HCT116 (cell line): ENCODE data around the gene FBXO47. TPM values are rescaled to one million over a fixed set of nuclear protein-coding genes. Genes with fewer than 3 reads are reported as not detected.
"Not testable (repeated sequence)": the region's sequence is repeated elsewhere in the genome, so short reads cannot be mapped to it uniquely, and the experiment has no call there.

Source experiments
- ATAC-seq: fragments of 200-7000 bp; cut with Tn5 transposase; 2 replicates; pipeline ENCODE4 v1.9.1; 2020; ENCODE audit warnings: mild to moderate bottlenecking, moderate library complexity
- BruUV-seq: library from RNA; stranded (reverse); fragments of 400-500 nt; replicated peaks from 2 replicates; lab custom pipeline; 2021; lab: Mats Ljungman, UMichigan
- CTCF ChIA-PET: fragments of 300-600 bp; sonication (Branson Sonifier 250); formaldehyde crosslinking; loops from one replicate; lab custom pipeline; 2021; ENCODE audit warnings: antibody characterized with exemption; lab: Charles Lee
- POLR2A ChIA-PET: fragments of 300-600, 350-600 bp; sonication (Branson Sonifier 250); formaldehyde crosslinking; loops from one replicate; lab custom pipeline; 2021; ENCODE audit warnings: antibody characterized with exemption; lab: Charles Lee
- RAD21 ChIA-PET, 2 experiments: fragments of 300-600 bp; sonication (Branson Sonifier 250); formaldehyde crosslinking; loops; one replicate each; lab custom pipeline; 2023; ENCODE audit warnings: low total read pairs in 2 of 2; ENCODE audit not compliant: uncharacterized antibody in 2 of 2, unreplicated experiment in 2 of 2, low non-redundant PET in 1 of 2; lab: Charles Lee
- DNase-seq: peaks from one replicate; pipeline ENCODE4 v3.0.0-alpha.2; 2010; ENCODE audit warnings: low read depth, low spot score
- H2AFZ ChIP-seq: fragments of 200-600 bp; shearing (Covaris generic), sonication (generic); 2 replicates; pipeline ENCODE4 v1.6.1; 2017; ENCODE audit warnings: low read depth, mixed run types, mixed read lengths, antibody characterized with exemption, low read length; ENCODE audit not compliant: poor library complexity, severe bottlenecking
- H3K27ac ChIP-seq: 2 replicates; pipeline ENCODE4 v1.5.1; 2012; ENCODE audit warnings: low read depth, low read length
- H3K27me3 ChIP-seq: fragments of 200-600 bp; sonication (generic); 2 replicates; pipeline ENCODE4 v1.6.1; 2016; ENCODE audit warnings: mixed run types, low read length, mixed read lengths; ENCODE audit not compliant: insufficient read depth
- H3K36me3 ChIP-seq, 2 experiments: fragments of 200-500 bp in 1 of 2; fragments of 200-600 bp in 1 of 2; sonication (Bioruptor generic) in 1 of 2; sonication (generic) in 1 of 2; 2 replicates each; pipeline versions ENCODE4 v1.5.1 to v1.6.1; 2014 to 2016; ENCODE audit warnings: low read length in 2 of 2, inconsistent platforms in 1 of 2, mixed read lengths in 1 of 2, mixed run types in 1 of 2; ENCODE audit not compliant: insufficient read depth in 2 of 2, control insufficient read depth in 1 of 2
- H3K4me1 ChIP-seq, 2 experiments: fragments of 200-600 bp in 1 of 2; sonication (generic) in 1 of 2; 2 replicates each; pipeline versions ENCODE4 v1.5.1 to v1.6.1; 2012 to 2017; ENCODE audit warnings: low read length in 2 of 2, inconsistent platforms in 1 of 2, mild to moderate bottlenecking in 1 of 2, mixed read lengths in 1 of 2, mixed run types in 1 of 2, moderate library complexity in 1 of 2; ENCODE audit not compliant: insufficient read depth in 2 of 2, control insufficient read depth in 1 of 2
- H3K4me2 ChIP-seq: fragments of 200-600 bp; sonication (generic); 2 replicates; pipeline ENCODE4 v1.6.1; 2017; ENCODE audit warnings: mixed run types, low read length, mixed read lengths
- H3K4me3 ChIP-seq, 2 experiments: fragments of 200-600 bp in 1 of 2; sonication (generic) in 1 of 2; replicated peaks in 1 of 2; 2 replicates each; pipeline ENCODE4 v1.5.1; 2011 to 2016; ENCODE audit warnings: low read length in 2 of 2, control low read depth in 1 of 2, low read depth in 1 of 2, mild to moderate bottlenecking in 1 of 2, mixed read lengths in 1 of 2, mixed run types in 1 of 2
- H3K79me2 ChIP-seq: fragments of 200-600 bp; sonication (generic); 2 replicates; pipeline ENCODE4 v1.6.1; 2017; ENCODE audit warnings: mild to moderate bottlenecking, mixed run types, low read length, moderate library complexity, mixed read lengths; ENCODE audit not compliant: insufficient read depth
- H3K9ac ChIP-seq: fragments of 200-600 bp; sonication (generic); 2 replicates; pipeline ENCODE4 v1.6.1; 2016; ENCODE audit warnings: low read length, mixed read lengths
- H3K9me2 ChIP-seq: fragments of 200-600 bp; sonication (generic), shearing (Covaris generic); 2 replicates; pipeline ENCODE4 v1.6.1; 2017; ENCODE audit warnings: mixed run types, mild to moderate bottlenecking, moderate library complexity; ENCODE audit not compliant: insufficient read depth
- H3K9me3 ChIP-seq, 2 experiments: fragments of 200-500 bp in 1 of 2; fragments of 200-600 bp in 1 of 2; sonication (Bioruptor generic) in 1 of 2; sonication (generic) in 1 of 2; 2 replicates each; pipeline ENCODE4 v1.6.1; 2014 to 2017; ENCODE audit warnings: low read length in 2 of 2, mixed read lengths in 2 of 2, inconsistent platforms in 1 of 2, low read depth in 1 of 2, mild to moderate bottlenecking in 1 of 2, mixed run types in 1 of 2, moderate library complexity in 1 of 2; ENCODE audit not compliant: control insufficient read depth in 1 of 2, insufficient read depth in 1 of 2
- H4K20me1 ChIP-seq: fragments of 200-600 bp; sonication (generic), shearing (Covaris generic); 2 replicates; pipeline ENCODE4 v1.6.1; 2017; ENCODE audit warnings: mixed run types, mild to moderate bottlenecking, moderate library complexity; ENCODE audit not compliant: insufficient read depth
- EZH2 ChIP-seq: fragments of 200-600 bp; sonication (generic); IDR thresholded peaks from 2 replicates; pipeline ENCODE4 v1.6.1; 2017; ENCODE audit warnings: antibody characterized with exemption, mixed run types
- POLR2AphosphoS5 ChIP-seq: IDR thresholded peaks from 2 replicates; pipeline ENCODE4 v1.6.1; 2011; ENCODE audit warnings: mild to moderate bottlenecking, low read depth, low read length, moderate library complexity
- intact Hi-C: fragments of 100-400 bp; cut with micrococcal nuclease; formaldehyde crosslinking; loops from 2 replicates; pipeline ENCODE4 v1.10.0; 2022
- total RNA-seq: library from RNA; stranded (reverse); gene quantifications from one replicate; pipeline ENCODE4 v1.2.1, GENCODE V29; 2021; ENCODE audit not compliant: unreplicated experiment
- TF ChIP-seq, protein P1 (sequence below): IDR thresholded peaks from 2 replicates; pipeline ENCODE4 v1.6.1; 2012; ENCODE audit warnings: low read depth
- TF ChIP-seq, protein P2 (sequence below): IDR thresholded peaks from 2 replicates; pipeline ENCODE4 v1.6.1; 2011; ENCODE audit warnings: mild to moderate bottlenecking, low read length, moderate library complexity; ENCODE audit not compliant: insufficient replicate concordance; ENCODE audit errors: extremely low read depth
- TF ChIP-seq, protein P3 (sequence below): IDR thresholded peaks from 2 replicates; pipeline ENCODE4 v1.6.1; 2012

The FBXO47 gene
- total RNA-seq, 1 experiment from 2014 or later: not detected

DNA sequence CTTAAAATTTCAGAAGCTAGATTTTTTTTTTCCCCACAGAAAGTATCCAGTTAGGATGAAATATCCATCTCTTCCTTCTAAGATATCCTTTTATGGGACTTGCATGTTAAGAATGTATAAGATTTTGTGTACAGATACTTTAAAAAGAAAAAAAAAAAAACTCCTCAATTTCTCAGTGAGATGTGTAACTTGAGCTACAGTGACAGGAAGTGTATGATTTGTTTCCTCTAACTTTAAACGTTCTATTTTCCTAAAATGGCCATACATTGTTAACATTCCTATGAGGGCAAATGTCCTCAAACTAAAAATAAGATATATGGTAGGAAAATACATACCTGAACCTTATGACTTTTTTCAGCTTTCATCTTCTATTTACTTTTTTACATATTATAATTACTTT, 8.9 kb downstream of the FBXO47 start (continued):
- TF ChIP-seq, protein P1, sequence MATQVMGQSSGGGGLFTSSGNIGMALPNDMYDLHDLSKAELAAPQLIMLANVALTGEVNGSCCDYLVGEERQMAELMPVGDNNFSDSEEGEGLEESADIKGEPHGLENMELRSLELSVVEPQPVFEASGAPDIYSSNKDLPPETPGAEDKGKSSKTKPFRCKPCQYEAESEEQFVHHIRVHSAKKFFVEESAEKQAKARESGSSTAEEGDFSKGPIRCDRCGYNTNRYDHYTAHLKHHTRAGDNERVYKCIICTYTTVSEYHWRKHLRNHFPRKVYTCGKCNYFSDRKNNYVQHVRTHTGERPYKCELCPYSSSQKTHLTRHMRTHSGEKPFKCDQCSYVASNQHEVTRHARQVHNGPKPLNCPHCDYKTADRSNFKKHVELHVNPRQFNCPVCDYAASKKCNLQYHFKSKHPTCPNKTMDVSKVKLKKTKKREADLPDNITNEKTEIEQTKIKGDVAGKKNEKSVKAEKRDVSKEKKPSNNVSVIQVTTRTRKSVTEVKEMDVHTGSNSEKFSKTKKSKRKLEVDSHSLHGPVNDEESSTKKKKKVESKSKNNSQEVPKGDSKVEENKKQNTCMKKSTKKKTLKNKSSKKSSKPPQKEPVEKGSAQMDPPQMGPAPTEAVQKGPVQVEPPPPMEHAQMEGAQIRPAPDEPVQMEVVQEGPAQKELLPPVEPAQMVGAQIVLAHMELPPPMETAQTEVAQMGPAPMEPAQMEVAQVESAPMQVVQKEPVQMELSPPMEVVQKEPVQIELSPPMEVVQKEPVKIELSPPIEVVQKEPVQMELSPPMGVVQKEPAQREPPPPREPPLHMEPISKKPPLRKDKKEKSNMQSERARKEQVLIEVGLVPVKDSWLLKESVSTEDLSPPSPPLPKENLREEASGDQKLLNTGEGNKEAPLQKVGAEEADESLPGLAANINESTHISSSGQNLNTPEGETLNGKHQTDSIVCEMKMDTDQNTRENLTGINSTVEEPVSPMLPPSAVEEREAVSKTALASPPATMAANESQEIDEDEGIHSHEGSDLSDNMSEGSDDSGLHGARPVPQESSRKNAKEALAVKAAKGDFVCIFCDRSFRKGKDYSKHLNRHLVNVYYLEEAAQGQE: no peak

DNA sequence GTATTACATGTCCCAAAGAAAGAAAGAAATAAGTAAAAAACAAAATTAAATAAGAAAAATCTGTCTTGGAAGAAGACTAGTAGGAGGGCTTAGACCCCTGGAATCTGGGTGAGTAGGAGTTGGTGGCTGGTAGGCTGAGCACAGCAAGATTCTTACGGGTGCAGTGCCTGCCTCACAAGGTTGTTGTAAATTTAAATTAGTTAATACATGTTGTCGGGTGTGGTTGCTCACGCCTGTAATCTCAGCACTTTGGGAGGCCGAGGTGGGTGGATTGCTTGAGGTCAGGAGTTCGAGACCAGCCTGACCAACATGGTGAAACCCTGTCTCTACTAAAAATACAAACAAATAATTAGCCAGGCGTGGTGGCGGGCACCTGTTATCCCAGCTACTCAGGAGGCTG, 13.4 kb downstream of the FBXO47 start:
- H3K4me2 ChIP-seq, H3K9me3 ChIP-seq, intact Hi-C loops, H3K36me3 ChIP-seq, RAD21 ChIA-PET, H2AFZ ChIP-seq, H3K27me3 ChIP-seq, H3K27ac ChIP-seq, CTCF ChIA-PET, H3K79me2 ChIP-seq, H4K20me1 ChIP-seq, H3K4me3 ChIP-seq, BruUV-seq, POLR2A ChIA-PET, ATAC-seq, DNase-seq, H3K9me2 ChIP-seq, H3K4me1 ChIP-seq, H3K9ac ChIP-seq: not testable (repeated sequence)

DNA sequence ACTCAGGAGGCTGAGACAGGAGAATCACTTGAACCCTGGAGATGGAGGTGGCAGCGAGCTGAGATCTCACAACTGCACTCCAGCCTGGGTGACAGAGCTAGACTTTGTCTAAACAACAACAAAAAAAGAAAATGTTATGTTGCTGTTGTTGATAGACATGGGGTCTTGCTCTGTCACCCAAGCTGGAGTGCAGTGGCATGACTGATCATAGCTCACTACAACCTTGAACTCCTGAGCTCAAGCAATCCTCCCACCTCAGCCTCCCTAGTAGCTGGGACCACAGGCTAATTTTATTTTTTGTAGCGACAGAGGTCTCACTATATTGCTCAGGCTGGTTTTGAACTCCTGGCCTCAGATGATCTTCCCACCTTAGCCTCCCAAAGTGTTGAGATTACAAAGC, 20.0 kb downstream of the FBXO47 start:
- POLR2A ChIA-PET: no interaction called here
- CTCF ChIA-PET: no interaction called here
- ATAC-seq: no peak
- no peaks in the 10 kb centered on the region for H3K79me2 ChIP-seq
- RAD21 ChIA-PET: no interaction called here
- no peaks in the 10 kb centered on the region for H3K4me1 ChIP-seq
- H3K9me3 ChIP-seq: no peaks in the 10 kb centered on the region
- no peak overlapping the region for H3K9ac ChIP-seq
- intact Hi-C loops: no loop called here
- H3K4me3 ChIP-seq: no peak overlapping the region
- no peaks in the 10 kb centered on the region for H3K36me3 ChIP-seq
- TF ChIP-seq, protein P2, sequence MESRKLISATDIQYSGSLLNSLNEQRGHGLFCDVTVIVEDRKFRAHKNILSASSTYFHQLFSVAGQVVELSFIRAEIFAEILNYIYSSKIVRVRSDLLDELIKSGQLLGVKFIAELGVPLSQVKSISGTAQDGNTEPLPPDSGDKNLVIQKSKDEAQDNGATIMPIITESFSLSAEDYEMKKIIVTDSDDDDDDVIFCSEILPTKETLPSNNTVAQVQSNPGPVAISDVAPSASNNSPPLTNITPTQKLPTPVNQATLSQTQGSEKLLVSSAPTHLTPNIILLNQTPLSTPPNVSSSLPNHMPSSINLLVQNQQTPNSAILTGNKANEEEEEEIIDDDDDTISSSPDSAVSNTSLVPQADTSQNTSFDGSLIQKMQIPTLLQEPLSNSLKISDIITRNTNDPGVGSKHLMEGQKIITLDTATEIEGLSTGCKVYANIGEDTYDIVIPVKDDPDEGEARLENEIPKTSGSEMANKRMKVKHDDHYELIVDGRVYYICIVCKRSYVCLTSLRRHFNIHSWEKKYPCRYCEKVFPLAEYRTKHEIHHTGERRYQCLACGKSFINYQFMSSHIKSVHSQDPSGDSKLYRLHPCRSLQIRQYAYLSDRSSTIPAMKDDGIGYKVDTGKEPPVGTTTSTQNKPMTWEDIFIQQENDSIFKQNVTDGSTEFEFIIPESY: no peak
- TF ChIP-seq, protein P3, sequence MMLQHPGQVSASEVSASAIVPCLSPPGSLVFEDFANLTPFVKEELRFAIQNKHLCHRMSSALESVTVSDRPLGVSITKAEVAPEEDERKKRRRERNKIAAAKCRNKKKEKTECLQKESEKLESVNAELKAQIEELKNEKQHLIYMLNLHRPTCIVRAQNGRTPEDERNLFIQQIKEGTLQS: no peak
- no peak for TF ChIP-seq POLR2AphosphoS5
- TF ChIP-seq EZH2: no peak
- no peak overlapping the region for H2AFZ ChIP-seq
- H3K4me2 ChIP-seq: no peak overlapping the region
- no peaks in the 10 kb centered on the region for H3K9me2 ChIP-seq
- H3K27me3 ChIP-seq: no peaks in the 10 kb centered on the region
- BruUV-seq: no TSS peak
- DNase-seq: no peak
- no peaks in the 10 kb centered on the region for H4K20me1 ChIP-seq
- no peak overlapping the region for H3K27ac ChIP-seq
